Neural cell (in vitro differentiated cells): ENCODE data around the gene GTPBP2. TPM values are rescaled to one million over a fixed set of nuclear protein-coding genes. Genes with fewer than 3 reads are reported as not detected.

Experiments
- H2AFZ ChIP-seq: fragments of 200-600, 300-800 bp; sonication (generic), shearing (Covaris generic); 2 replicates; pipeline ENCODE4 v1.6.0; 2014; ENCODE audit warnings: low read depth, mild to moderate bottlenecking, antibody characterized with exemption, low read length, moderate library complexity
- H3F3A ChIP-seq: fragments of 200-600 bp; shearing (Covaris generic); 2 replicates; pipeline ENCODE4 v1.6.1; 2016; ENCODE audit warnings: mild to moderate bottlenecking, moderate library complexity, mixed read lengths, antibody characterized with exemption, low read length; ENCODE audit not compliant: insufficient read depth, poor library complexity, severe bottlenecking
- H3K27ac ChIP-seq: fragments of 200-600, 300-800 bp; sonication (generic), shearing (Covaris generic); 2 replicates; pipeline ENCODE4 v1.5.1; 2014; ENCODE audit warnings: mild to moderate bottlenecking, low read length, moderate library complexity
- H3K27me3 ChIP-seq: fragments of 300-800, 200-600 bp; sonication (generic), shearing (Covaris generic); 2 replicates; pipeline ENCODE4 v1.6.0; 2014; ENCODE audit warnings: mild to moderate bottlenecking, low read depth, low read length, moderate library complexity; ENCODE audit not compliant: insufficient read depth
- H3K36me3 ChIP-seq: fragments of 300-800, 200-600 bp; sonication (generic), shearing (Covaris generic); 2 replicates; pipeline ENCODE4 v1.5.1; 2014; ENCODE audit warnings: mild to moderate bottlenecking, antibody characterized with exemption, low read length, moderate library complexity; ENCODE audit not compliant: insufficient read depth
- H3K4me2 ChIP-seq: fragments of 300-800, 200-600 bp; sonication (generic), shearing (Covaris generic); 2 replicates; pipeline ENCODE4 v1.6.0; 2014; ENCODE audit warnings: mild to moderate bottlenecking, low read length
- H3K4me3 ChIP-seq: fragments of 300-800, 200-600 bp; sonication (generic), shearing (Covaris generic); 2 replicates; pipeline ENCODE4 v1.5.1; 2014; ENCODE audit warnings: mild to moderate bottlenecking, low read length, moderate library complexity
- H3K79me2 ChIP-seq: fragments of 200-600 bp; shearing (Covaris generic); replicated peaks from 2 replicates; pipeline ENCODE4 v1.6.0; 2014; ENCODE audit warnings: mild to moderate bottlenecking, low read length, moderate library complexity; ENCODE audit not compliant: insufficient read depth
- H3K9ac ChIP-seq: fragments of 300-800, 200-600 bp; sonication (generic), shearing (Covaris generic); 2 replicates; pipeline ENCODE4 v1.6.1; 2016; ENCODE audit warnings: mild to moderate bottlenecking, low read length, mixed read lengths
- H3K9me2 ChIP-seq: fragments of 200-600 bp; shearing (Covaris generic); 2 replicates; pipeline ENCODE4 v1.6.1; 2016; ENCODE audit warnings: mild to moderate bottlenecking, low read length, mixed read lengths; ENCODE audit not compliant: insufficient read depth
- H3K9me3 ChIP-seq: fragments of 200-600, 300-800 bp; sonication (generic), shearing (Covaris generic); 2 replicates; pipeline ENCODE4 v1.6.1; 2016; ENCODE audit warnings: mild to moderate bottlenecking, mixed run types, low read length, moderate library complexity, mixed read lengths
- H4K20me1 ChIP-seq: fragments of 200-600 bp; shearing (Covaris generic); 2 replicates; pipeline ENCODE4 v1.6.1; 2016; ENCODE audit warnings: mild to moderate bottlenecking, mixed run types; ENCODE audit not compliant: insufficient read depth
- CTCF ChIP-seq: fragments of 450-650 bp; IDR thresholded peaks from 2 replicates; pipeline ENCODE4 v1.5.1; 2014; ENCODE audit warnings: antibody characterized with exemption, mild to moderate bottlenecking, moderate library complexity; ENCODE audit not compliant: poor library complexity, severe bottlenecking
- EP300 ChIP-seq: fragments of 450-650 bp; conservative IDR thresholded peaks from 2 replicates; pipeline ENCODE4 v1.6.1; 2014; ENCODE audit warnings: antibody characterized with exemption, mild to moderate bottlenecking, moderate library complexity; ENCODE audit not compliant: poor library complexity, severe bottlenecking
- EZH2 ChIP-seq: fragments of 200-600, 300-800 bp; shearing (Covaris generic), sonication (generic); IDR thresholded peaks from 2 replicates; pipeline ENCODE4 v1.6.1; 2014; ENCODE audit warnings: antibody characterized with exemption, low read length, borderline replicate concordance, mild to moderate bottlenecking; ENCODE audit not compliant: insufficient read depth, poor library complexity, severe bottlenecking
- MXI1 ChIP-seq: fragments of 450-650 bp; conservative IDR thresholded peaks from 2 replicates; pipeline ENCODE4 v1.6.1; 2014; ENCODE audit warnings: antibody characterized with exemption, mild to moderate bottlenecking; ENCODE audit not compliant: poor library complexity, severe bottlenecking
- POLR2AphosphoS5 ChIP-seq: IDR thresholded peaks from 2 replicates; pipeline ENCODE4 v1.6.1; 2012
- RAD21 ChIP-seq: fragments of 450-650 bp; conservative IDR thresholded peaks from 2 replicates; pipeline ENCODE4 v1.6.1; 2014; ENCODE audit warnings: antibody characterized with exemption, mild to moderate bottlenecking, moderate library complexity
- REST ChIP-seq: IDR thresholded peaks from 2 replicates; pipeline ENCODE4 v1.6.1; 2012; ENCODE audit warnings: borderline replicate concordance
- SMC3 ChIP-seq: fragments of 450-650 bp; conservative IDR thresholded peaks from 2 replicates; pipeline ENCODE4 v1.6.1; 2014; ENCODE audit warnings: antibody characterized with exemption, mild to moderate bottlenecking, moderate library complexity; ENCODE audit not compliant: poor library complexity
- TAF1 ChIP-seq: IDR thresholded peaks from 2 replicates; pipeline ENCODE4 v1.6.1; 2012; ENCODE audit warnings: low read depth
- polyA plus RNA-seq: library from polyadenylated mRNA; depleted of rRNA; stranded (reverse); fragments of >200 nt; gene quantifications from 2 replicates; pipeline ENCODE4 v1.2.3, GENCODE V29; 2014

The GTPBP2 gene
- polyA plus RNA-seq, 1 donor from 2014 or later: 103 TPM

- Histone ChIP-seq H3F3A (no peaks in the 10 kb centered on the region), H2AFZ (no peak overlapping the region), H3K36me3 (no peaks in the 10 kb centered on the region), H4K20me1 (no peaks in the 10 kb centered on the region), H3K27me3 (no peaks in the 10 kb centered on the region), H3K4me2 (no peak overlapping the region), H3K79me2 (no peaks in the 10 kb centered on the region), H3K27ac (no peak overlapping the region), H3K9ac (no peak overlapping the region), H3K9me2 (no peaks in the 10 kb centered on the region), H3K9me3 (no peaks in the 10 kb centered on the region), H3K4me3 (no peak overlapping the region)
- TF ChIP-seq EZH2: no peak
- peak; percentile 69 for TF ChIP-seq RAD21
- TF ChIP-seq MXI1: no peak
- TF ChIP-seq EP300: no peak
- peak; percentile 75 for TF ChIP-seq SMC3
- peak; percentile 25 for TF ChIP-seq REST
- TF ChIP-seq CTCF: peak; percentile 84
Measured at GRCh38 chr6:43608310-43608763, 20.7 kb downstream of the GTPBP2 start.

- no peak overlapping the region for H3K4me3 ChIP-seq
- H3K27ac ChIP-seq: no peak overlapping the region
- no peak for TF ChIP-seq POLR2AphosphoS5
- no peak for TF ChIP-seq TAF1
- TF ChIP-seq MXI1: no peak
- TF ChIP-seq RAD21: no peak
- TF ChIP-seq CTCF: no peak
- TF ChIP-seq REST: no peak
- TF ChIP-seq EP300: no peak
- TF ChIP-seq SMC3: no peak
- TF ChIP-seq EZH2: no peak
Measured at GRCh38 chr6:43606019-43606418, 23.0 kb downstream of the GTPBP2 start.

More at GRCh38 chr6:43606019-43606418, 23.0 kb downstream of the GTPBP2 start:
- H3K9me2 ChIP-seq: no peaks in the 10 kb centered on the region
- no peaks in the 10 kb centered on the region for H3F3A ChIP-seq
- H3K36me3 ChIP-seq: peaks cover 3% of the 10 kb centered on the region
- H3K9me3 ChIP-seq: no peaks in the 10 kb centered on the region
- H3K79me2 ChIP-seq: no peaks in the 10 kb centered on the region
- no peaks in the 10 kb centered on the region for H3K27me3 ChIP-seq
- no peak overlapping the region for H3K4me2 ChIP-seq
- H2AFZ ChIP-seq: no peak overlapping the region
- no peak overlapping the region for H3K9ac ChIP-seq
- no peaks in the 10 kb centered on the region for H4K20me1 ChIP-seq
